Measurements from ENCODE around the gene CDKN2B-AS1. TPM values are rescaled to one million over a fixed set of nuclear protein-coding genes. Genes with fewer than 3 reads are reported as not detected.

CDKN2B-AS1 gene
- total RNA-seq, 1 donor = not detected

DNA sequence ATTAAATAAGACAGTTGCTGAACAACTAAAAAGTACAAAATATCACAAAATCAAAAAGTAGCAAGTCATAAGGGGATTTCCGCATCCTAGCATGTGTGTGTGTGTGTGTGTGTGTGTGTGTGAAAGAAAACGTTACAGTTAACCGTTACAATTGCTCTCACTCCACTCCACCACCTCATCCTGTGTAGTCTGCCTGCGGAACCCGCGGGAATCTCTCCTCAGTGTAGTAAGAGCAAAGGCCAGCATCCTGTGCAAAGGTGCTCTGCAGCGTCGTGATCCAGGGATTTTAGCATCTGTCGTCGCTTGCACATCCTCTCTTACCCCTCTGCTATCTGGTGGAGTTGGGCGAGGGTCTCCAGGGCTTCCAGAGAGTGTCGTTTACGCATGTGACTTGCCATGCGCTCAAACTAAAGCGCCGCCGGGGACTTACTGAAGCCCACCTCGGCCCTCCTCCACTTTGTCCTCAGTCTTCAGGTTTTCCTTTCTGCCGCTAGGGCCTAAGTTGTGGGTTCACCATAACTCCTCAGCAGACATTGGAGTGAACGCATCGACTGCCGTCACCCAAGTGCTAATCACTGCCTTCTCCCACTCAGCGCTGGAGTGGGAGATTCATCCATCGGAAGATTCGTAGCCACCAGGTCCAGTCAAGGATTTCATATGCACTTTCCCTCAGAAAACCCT, 10.6 kb downstream of the CDKN2B-AS1 start:
- no peak for DNase-seq (ENCODE audit: low read depth in 2 of 3, low spot score in 2 of 3)

DNA sequence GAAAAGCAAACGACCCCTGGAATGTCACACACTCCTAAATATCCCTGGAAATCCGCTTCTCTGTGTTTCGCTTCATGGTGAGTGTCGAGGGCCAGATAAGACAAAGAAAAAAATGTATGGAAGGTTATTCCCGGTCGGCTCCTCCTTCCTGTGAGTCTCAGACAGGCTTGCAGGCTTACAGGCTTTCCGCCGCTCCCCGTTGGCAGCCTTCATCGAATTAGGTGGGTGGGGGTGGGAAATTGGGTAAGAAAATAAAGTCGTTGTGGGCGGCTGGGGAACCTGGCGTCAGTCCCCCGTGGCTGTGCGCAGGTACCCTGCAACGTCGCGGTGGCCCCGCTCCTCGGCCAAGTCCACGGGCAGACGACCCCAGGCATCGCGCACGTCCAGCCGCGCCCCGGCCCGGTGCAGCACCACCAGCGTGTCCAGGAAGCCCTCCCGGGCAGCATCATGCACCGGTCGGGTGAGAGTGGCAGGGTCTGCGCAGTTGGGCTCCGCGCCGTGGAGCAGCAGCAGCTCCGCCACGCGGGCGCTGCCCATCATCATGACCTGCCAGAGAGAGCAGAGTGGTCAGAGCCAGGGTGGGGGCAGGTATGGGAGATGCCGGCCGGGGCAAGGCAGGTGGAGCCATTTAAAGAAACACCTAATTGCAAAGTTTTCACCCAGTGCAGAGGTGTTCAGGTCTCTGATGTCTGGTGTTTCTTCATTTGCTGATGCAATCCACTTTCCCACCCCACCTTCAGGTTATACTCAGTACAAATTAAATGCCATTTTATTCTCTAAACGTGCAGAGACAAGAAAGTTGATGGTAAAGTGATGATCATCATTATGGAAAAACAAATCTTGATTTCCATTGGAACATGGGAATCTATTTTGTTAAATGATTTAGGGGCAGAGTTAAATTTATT, 11.4 kb downstream of the CDKN2B-AS1 start:
- DNase-seq (ENCODE audit: low read depth in 2 of 3, low spot score in 2 of 3) = no peak

DNA sequence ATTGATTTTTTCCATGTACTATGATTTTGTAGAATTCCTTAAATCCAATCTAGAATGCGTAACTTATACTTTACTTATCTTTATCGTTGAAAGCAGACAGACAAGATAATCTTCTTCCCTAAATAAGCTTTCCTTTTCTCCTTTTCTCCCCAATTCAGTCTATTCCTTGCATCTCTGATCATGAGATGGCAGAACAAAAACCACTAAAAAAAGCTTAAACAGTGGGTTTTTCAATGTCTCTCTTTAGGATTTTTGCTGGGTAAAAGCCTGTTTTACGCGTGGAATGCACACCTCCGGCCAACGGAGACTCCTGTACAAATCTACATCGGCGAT, 13.8 kb downstream of the CDKN2B-AS1 start:
- no peak for DNase-seq (ENCODE audit: low read depth in 2 of 3, low spot score in 2 of 3)

DNA sequence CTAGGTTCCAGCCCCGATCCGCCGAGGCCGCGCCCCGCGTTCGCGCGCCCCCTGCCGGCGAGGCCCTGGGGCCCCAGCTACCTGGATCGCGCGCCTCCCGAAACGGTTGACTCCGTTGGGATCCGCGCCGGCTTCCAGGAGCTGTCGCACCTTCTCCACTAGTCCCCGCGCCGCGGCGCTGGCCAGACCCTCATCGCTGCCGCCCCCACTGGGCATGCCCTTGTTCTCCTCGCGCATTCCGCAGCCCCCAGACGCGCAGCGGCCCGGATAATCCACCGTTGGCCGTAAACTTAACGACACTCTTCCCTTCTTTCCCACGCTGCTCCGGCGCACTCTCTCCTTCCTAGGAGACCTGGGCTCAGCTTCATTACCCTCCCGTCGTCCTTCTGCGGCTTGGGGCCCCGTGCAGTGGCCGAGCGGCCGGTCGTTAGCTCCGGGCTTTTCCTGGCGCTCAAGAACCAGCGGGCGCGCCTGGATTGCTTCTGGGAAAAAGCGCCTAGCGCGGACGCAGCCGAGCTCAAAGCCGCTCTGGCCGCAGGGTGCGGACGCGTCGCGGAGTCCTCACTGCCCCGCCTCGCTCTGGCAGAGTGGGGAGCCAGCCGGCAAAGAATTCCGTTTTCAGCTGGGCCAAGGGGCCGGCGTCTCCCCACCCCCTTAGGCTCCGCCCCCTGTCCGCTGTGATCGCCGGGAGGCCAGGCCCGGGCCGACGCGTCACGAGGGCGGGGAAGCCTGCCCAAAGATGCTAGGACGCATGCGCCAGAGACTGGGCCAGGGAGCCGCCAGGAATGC, 14.3 kb downstream of the CDKN2B-AS1 start, which contains the start of gene CDKN2B:
Gene CDKN2B (minus strand): TSS at position 589 of the 789 bp plus-strand sequence. CDS start 352 bp downstream, at position 237.
- DNase-seq (ENCODE audit: low read depth in 2 of 3, low spot score in 2 of 3) = peak in 1 of 3 donors; percentile 46

DNA sequence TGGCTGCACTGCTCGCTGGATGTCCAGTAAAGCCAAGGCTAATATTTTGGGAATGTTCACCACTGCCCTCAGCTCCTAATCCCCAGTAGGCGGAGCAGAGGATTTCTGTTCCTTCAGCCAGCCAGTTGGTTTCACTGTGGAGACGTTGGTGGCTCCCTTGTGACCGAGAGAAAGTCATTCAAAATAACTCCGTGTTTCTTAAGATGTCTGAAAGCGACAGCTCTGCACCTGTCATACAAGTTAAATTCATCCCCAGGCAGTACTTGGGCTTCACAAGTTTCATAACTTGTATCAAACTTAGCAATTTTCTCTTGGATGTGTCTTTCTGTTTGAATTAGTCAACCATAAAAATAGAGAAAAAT, 14.9 kb downstream of the CDKN2B-AS1 start:
- no peak for DNase-seq (ENCODE audit: low read depth in 2 of 3, low spot score in 2 of 3)

DNA sequence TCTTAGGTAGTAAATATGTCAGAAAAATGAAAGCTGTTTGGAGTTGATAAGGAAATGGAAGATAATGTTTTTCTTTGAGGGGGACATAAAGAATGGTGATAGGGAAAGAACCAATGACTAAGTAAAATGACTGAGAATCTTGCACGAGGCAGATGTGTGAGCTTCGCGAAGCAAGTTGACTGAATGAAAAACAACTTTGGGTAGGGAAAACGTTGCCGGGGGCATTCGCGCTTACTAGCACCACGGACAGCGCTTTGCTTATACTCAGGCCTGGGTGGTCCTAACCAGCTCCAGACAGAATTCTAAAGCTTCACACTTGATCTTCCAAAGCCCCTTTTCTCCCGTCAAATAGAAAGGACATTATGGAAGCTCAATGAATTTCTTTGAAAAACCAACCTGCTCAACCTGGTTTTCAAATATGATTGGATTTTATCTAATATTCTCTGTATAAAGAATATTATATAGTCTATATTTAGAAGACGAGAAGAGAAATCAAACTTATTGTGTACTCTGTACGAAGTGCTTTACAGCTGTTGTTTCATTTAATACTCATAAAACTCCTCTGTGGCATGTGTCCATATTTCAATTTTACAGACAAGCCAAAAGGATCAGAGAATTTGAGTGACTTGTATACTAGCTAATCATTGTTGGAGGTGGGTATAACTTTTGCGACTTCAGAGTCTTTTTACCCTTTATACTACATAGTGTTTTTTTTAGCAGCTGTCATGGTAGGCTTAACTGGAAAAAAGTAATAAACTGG, 16.5 kb downstream of the CDKN2B-AS1 start:
- peak in 1 of 3 donors; percentile 73 for DNase-seq (ENCODE audit: low read depth in 2 of 3, low spot score in 2 of 3)

DNA sequence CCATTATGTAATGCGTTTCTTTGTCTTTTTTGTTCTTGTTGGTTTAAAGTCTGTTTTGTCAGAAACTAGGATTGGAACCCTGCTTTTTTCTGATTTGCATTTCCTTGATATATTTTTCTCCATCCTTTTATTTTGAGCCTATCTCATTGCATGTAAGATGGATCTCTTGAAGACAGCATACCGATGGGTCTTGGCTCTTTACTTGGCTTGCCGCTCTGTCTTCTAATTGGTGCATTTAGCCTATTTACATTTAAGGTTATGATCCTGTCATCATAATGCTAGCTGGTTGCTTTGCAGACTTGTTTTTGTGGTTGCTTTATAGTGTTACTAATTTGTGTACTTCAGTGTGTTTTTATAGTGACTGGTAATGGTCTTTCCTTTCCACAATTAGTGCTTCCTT, 27.8 kb downstream of the CDKN2B-AS1 start:
- DNase-seq (ENCODE audit: low read depth in 2 of 3, low spot score in 2 of 3) = no peak

DNA sequence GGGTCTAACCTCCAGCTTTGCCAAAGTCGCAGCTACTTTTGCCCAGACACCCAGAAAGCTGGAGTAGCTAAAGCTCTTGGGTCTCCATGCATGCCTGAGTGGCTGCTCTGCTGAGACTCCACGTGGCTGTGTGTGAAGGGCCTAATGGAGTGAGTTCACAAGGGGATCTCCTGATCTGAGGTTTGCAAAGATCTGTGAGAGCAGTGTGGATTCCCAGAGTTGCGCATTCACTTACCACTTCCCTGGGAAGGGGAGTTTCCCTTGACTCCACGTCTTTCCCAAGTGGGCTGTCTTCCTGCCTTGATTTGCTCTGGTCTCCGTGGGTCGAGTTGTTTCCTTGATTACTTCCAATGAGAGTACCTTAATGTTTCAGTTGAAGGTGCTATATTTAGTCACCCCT, 32.1 kb downstream of the CDKN2B-AS1 start:
- no peak for DNase-seq (ENCODE audit: low read depth in 2 of 3, low spot score in 2 of 3)

DNA sequence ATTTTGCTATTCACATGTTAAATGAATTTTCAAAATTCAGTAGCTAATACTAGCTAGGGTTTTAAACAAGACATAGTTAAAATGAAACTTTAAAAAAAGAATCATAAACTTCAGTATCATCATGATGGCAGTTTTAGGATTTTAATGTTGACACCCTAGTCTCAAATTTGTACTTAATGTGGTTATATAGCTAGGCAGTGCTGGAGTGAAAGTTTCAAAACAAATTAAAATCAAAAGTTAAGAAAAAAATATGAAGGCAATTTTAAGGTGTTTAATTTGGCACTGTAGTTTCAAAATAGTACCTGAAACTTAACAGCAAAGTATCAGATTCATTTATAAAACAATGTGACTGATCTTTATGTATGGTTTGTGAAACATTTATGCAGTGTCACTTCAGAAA, 33.8 kb downstream of the CDKN2B-AS1 start:
- no peak for DNase-seq (ENCODE audit: low read depth in 2 of 3, low spot score in 2 of 3)

DNA sequence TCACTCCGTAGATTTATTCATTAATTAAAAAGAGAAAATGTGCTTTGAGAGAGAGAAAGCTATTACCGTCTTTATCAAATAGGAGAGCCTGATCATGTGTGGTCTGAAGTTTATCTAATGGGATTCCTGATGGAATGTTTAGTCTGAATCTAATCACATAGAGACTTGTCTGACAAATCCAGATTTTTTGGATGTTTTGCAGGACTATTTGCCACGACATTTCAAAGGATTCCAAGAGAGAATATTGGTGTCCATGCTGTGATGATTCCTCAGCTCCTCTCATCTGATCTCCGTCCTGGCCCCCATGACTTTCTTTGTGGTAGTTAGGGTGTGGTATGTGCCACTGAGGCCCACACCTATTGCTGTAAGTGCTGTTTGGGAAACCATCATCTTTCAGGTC, 34.6 kb downstream of the CDKN2B-AS1 start:
- DNase-seq (ENCODE audit: low read depth in 2 of 3, low spot score in 2 of 3) = no peak

DNA sequence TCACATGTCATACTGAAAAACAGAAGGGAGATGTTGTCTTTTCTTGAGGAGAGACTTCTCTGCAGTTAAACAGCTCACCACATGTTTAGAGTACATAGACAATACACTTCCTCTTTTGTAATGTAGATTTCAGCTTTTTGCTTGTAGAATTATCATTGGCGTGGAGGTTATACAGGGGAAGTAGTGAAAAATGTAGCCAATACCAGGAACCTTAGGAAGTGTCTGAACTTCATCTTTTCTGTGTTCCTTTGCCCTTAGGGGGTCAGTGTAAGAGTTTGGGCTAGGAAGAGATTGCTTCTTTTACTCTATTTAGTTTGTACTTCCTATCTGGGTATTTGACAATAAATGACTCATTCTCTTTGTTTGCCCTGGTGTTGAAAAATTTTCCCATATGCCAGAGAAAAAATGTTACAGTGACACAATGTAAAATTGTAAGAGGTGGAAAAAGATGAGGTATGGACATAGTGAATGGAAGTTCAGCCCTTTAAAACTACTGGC, 35.6 kb downstream of the CDKN2B-AS1 start:
- peak in 1 of 3 donors; percentile 66 for DNase-seq (ENCODE audit: low read depth in 2 of 3, low spot score in 2 of 3)

DNA sequence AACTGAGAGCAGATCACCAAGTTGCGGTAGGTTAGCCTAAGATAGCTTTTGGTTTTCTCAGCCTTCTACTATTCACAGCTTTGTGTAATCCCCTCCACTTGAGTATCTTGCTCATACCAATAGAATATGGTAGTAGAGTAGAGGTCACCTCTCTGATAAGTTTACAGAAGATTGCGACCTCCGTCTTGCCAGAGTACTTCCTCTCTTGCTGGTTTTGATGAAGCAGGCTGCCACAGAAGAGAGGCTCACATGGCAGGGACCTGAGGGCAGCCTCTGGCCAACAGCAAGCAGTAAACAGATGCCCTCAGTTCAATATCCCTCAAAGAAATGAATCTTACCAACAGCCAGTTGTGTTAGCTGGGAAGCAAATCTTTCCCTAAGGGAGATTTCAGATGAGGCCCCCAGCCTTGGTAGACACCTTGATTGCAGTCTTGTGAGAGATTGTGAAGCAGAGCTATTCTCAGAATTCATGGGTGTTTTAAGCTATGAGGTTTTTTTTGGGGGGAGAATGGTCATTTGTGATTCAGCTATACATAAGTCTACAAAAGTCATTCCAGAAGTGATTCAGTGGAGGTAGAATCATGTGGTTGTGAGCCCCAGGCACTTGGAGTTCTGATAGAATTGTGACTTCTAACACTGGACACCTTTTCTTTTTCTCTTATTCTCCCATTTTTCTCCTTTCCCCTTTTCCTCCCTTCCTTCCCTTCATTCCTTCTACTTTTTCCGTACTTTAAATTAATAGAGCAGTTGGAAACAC, 37.2 kb downstream of the CDKN2B-AS1 start:
- no peak for DNase-seq (ENCODE audit: low read depth in 2 of 3, low spot score in 2 of 3)

DNA sequence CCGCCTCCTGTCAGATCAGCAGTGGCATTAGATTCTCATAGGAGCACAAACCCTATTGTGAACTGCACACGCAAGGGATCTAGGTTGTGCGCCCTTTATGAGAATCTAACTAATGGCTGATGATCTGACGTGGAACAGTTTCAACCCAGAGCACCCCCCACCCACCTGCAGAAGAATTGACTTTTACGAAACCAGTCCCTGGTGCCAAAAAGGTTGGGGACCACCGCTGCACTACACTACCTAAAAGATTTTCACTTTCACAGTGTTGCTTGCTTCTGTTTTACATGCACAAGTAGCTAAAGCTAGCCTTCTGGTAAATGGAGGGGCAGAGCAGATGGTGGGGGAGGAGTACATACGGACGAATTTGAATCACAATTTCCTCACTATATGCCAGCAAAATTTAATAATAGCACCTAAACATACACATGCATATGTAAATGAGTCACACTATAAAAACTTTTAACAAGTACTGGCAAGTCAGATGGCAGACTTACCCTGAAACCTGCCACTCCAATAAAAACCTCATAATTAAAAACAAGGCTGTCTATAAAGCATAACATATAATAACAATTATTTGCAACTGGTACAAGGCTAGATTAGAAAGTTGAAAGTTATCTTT, 38.5 kb downstream of the CDKN2B-AS1 start:
- no peak for DNase-seq (ENCODE audit: low read depth in 2 of 3, low spot score in 2 of 3)

DNA sequence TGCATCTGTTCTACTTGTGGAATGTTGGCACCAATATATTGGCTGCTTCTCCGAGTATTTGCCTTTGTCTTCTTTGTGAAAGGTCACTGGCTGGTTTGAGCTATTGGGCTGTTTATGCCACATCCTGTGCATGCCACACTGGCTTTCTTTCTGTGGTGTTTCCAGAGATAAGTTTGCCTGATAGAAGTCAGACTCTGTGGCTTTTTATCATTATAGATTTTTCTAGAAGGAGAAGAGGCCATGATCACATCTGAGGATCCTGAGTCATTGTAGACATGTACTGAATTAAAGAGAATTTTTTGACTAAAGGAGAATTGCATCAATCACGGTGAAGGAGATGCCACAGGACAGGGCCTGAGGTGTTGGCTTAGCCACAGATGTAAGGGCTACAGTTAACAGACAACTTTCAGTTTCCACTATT, 41.0 kb downstream of the CDKN2B-AS1 start:
- DNase-seq (ENCODE audit: low read depth in 2 of 3, low spot score in 2 of 3) = no peak

DNA sequence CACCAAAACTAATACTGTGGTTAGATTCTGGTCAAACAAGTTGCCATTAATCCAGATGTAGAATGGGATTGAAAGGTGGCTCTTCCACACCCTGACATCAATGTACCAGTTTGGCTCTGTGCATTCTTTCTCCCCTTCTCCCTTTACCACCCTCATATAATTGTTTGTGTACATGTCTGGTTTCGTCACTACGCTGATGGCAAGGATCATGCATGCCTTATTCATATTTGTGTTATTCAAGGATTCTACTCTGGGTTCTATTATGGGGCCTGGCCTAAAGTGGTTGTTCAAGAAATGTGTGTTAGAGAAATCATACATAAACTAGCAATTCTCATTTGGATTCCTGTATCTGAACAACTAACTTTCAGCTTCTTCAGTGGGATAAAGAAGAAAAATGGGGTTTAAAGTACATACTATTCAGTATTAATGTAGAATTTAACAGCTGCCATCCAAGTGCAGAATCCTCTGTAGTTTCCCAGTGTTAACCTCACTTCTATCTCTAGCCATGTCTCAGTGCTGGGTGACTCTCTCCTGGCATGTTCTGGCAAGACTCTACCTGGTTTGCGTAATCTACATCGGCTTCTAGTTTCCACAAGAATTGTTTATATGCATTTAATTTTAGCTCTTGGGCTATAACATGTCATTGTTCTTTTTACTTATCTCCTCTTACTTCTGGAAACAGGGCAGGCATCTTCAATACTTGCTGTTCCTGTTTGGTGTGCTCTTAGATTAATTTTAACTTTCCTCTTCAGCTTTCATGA, 42.5 kb downstream of the CDKN2B-AS1 start:
- no peak for DNase-seq (ENCODE audit: low read depth in 2 of 3, low spot score in 2 of 3)

DNA sequence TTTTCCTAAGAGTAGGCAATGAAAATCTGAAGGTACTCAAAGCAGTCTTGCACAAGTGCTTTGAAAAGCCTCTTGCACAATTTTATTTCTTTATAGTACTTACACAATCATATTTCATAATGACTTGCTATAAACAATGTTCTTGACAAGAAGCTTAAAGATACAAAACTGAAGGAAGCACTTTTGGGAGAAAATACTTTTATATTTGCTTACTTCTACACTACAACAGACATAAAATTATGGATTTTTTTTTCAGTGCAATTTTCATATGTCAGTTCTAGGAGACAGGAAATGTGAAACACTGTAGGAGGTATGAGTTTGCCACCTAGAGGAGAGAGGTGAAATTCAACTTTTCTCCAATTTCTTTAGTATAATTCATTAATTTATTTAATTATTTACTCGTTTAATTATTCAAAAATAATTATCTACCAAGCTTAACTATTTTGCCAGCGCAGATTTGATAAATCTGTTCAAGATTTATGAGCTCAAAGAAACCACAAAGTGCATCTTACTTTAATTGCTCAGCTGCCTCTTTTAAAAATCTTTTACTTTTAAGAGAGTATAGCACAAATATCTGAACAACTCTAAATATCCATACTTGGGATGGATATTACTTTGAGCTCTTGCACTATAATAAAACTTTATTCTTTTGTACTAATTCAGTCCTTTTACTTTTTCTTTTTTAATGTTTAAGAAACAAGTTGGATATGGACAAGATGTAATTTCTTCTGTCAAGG, 43.5 kb downstream of the CDKN2B-AS1 start:
- peak in 2 of 3 donors; percentile 14 to 26 for DNase-seq (ENCODE audit: low read depth in 2 of 3, low spot score in 2 of 3)

DNA sequence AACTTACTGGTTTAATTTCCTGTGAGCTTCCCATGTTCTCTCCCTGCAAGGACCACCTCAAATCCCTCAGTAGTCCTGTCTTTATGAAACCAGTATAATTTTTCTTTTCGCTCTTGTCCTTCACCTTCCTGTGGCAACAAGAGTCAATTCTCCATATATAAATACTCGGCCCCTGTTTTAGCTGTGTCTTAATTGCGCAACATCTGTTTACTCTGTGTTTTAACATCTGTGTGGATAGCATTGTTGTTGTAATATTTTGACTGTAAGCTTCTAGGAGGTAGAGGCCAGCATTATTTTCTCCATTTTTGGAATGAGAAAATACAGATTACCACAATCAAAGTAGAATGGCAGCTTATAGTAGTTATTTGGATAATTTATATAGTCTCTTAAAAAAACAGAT, 44.7 kb downstream of the CDKN2B-AS1 start:
- no peak for DNase-seq (ENCODE audit: low read depth in 2 of 3, low spot score in 2 of 3)

DNA sequence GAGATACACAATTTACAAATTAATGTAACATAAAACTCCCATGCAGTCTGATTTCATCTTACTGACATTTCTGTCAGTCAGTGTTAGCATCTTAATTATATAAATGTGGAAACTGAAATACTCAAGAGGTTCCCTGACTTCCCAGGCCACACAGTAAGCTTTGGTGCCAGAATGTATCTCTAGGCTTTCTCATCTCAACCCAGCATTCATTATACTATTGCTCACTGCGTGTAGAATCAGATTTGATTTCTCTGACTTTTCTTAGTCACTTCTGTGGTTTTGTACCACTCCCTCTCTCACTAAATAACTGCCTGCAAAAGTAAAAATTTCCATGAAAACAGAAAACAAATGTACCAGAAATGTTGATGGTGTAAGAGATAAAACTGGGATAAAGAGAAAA, 46.2 kb downstream of the CDKN2B-AS1 start:
- DNase-seq (ENCODE audit: low read depth in 2 of 3, low spot score in 2 of 3) = no peak

Data from hematopoietic multipotent progenitor cell (in vitro differentiated cells).